MM.1S (cell line): ENCODE measurements around the gene MTMR12.

Experiments
- DNase-seq: peaks from one replicate; pipeline ENCODE4 v3.0.0-alpha.2; 2015
- H2AFZ ChIP-seq: fragments of 300-600 bp; sonication (generic); 2 replicates; pipeline ENCODE4 v1.6.0; 2016; ENCODE audit warnings: antibody characterized with exemption, low read length
- H3F3A ChIP-seq: fragments of 300-600 bp; sonication (generic); 2 replicates; pipeline ENCODE4 v1.6.1; 2016; ENCODE audit warnings: mild to moderate bottlenecking, antibody characterized with exemption, low read length, moderate library complexity, mixed read lengths; ENCODE audit not compliant: insufficient read depth
- H3K27ac ChIP-seq: fragments of 300-600 bp; sonication (generic); 2 replicates; pipeline ENCODE4 v1.5.1; 2016; ENCODE audit warnings: mild to moderate bottlenecking, low read length
- H3K27me3 ChIP-seq: fragments of 300-600 bp; sonication (generic); replicated peaks from 2 replicates; pipeline ENCODE4 v1.6.0; 2016; ENCODE audit warnings: low read length; ENCODE audit not compliant: insufficient read depth
- H3K36me3 ChIP-seq: fragments of 300-600 bp; sonication (generic); replicated peaks from 2 replicates; pipeline ENCODE4 v1.6.1; 2016; ENCODE audit warnings: mild to moderate bottlenecking, low read length, mixed read lengths; ENCODE audit not compliant: insufficient read depth
- H3K4me1 ChIP-seq: fragments of 300-600 bp; sonication (generic); 2 replicates; pipeline ENCODE4 v1.6.1; 2016; ENCODE audit warnings: low read length, mixed read lengths
- H3K4me2 ChIP-seq: fragments of 300-600 bp; sonication (generic); 2 replicates; pipeline ENCODE4 v1.6.0; 2016; ENCODE audit warnings: low read depth, low read length
- H3K4me3 ChIP-seq: fragments of 300-600 bp; sonication (generic); 2 replicates; pipeline ENCODE4 v1.5.1; 2016; ENCODE audit warnings: low read length, mixed read lengths
- H3K79me2 ChIP-seq: fragments of 300-600 bp; sonication (generic); 2 replicates; pipeline ENCODE4 v1.6.1; 2016; ENCODE audit warnings: mixed run types, low read length, mixed read lengths
- H3K9ac ChIP-seq: fragments of 300-600 bp; sonication (generic); 2 replicates; pipeline ENCODE4 v1.6.1; 2016; ENCODE audit warnings: low read length, mixed read lengths
- H3K9me2 ChIP-seq: fragments of 300-600 bp; sonication (generic); replicated peaks from 2 replicates; pipeline ENCODE4 v1.6.1; 2016; ENCODE audit warnings: mild to moderate bottlenecking, low read length, mixed read lengths; ENCODE audit not compliant: insufficient read depth
- H3K9me3 ChIP-seq: fragments of 300-600 bp; sonication (generic); replicated peaks from 2 replicates; pipeline ENCODE4 v1.6.1; 2016; ENCODE audit warnings: mild to moderate bottlenecking, low read length, mixed read lengths; ENCODE audit not compliant: insufficient read depth
- H4K20me1 ChIP-seq: fragments of 300-600 bp; sonication (generic); 2 replicates; pipeline ENCODE4 v1.6.1; 2016; ENCODE audit warnings: mild to moderate bottlenecking, low read length, moderate library complexity, mixed read lengths; ENCODE audit not compliant: insufficient read depth
- CTCF ChIP-seq: fragments of 300-600 bp; sonication (generic); IDR thresholded peaks from 2 replicates; pipeline ENCODE4 v1.5.1; 2016; ENCODE audit warnings: antibody characterized with exemption, low read length, mixed read lengths
- EZH2 ChIP-seq: fragments of 300-600 bp; sonication (generic); optimal IDR thresholded peaks from 2 replicates; pipeline ENCODE3; 2017; ENCODE audit warnings: low read depth, mild to moderate bottlenecking, antibody characterized with exemption, low read length, mixed read lengths
- EZH2phosphoT487 ChIP-seq: fragments of 300-600 bp; sonication (generic); IDR thresholded peaks from 2 replicates; pipeline ENCODE4 v1.6.1; 2018; ENCODE audit warnings: antibody characterized with exemption, low read length

Gene MTMR12

GRCh38 chr5:32331217-32331934, 18.6 kb upstream of the MTMR12 start:
- H3K9ac ChIP-seq = no peak overlapping the region
- H4K20me1 ChIP-seq = no peaks in the 10 kb centered on the region
- H3K36me3 ChIP-seq = no peaks in the 10 kb centered on the region
- no peak overlapping the region for H3K27ac ChIP-seq
- H3F3A ChIP-seq = peaks cover 5% of the 10 kb centered on the region; the same call in 1 of the 2 replicates
- H3K4me2 ChIP-seq = no peak overlapping the region
- H2AFZ ChIP-seq = no peak overlapping the region
- no peaks in the 10 kb centered on the region for H3K27me3 ChIP-seq
- peaks cover 9% of the 10 kb centered on the region for H3K4me1 ChIP-seq
- H3K4me3 ChIP-seq = no peak overlapping the region
- H3K9me3 ChIP-seq = no peaks in the 10 kb centered on the region
- H3K79me2 ChIP-seq = no peaks in the 10 kb centered on the region
- TF ChIP-seq EZH2 (no peak), CTCF (no peak), EZH2phosphoT487 (no peak)
- no peak for DNase-seq
- H3K9me2 ChIP-seq = no peaks in the 10 kb centered on the region

- peaks cover 14% of the 10 kb centered on the region for H3F3A ChIP-seq
- H4K20me1 ChIP-seq = no peaks in the 10 kb centered on the region
- no peaks in the 10 kb centered on the region for H3K27me3 ChIP-seq
- H3K4me2 ChIP-seq = no peak overlapping the region
- H3K9me2 ChIP-seq = no peaks in the 10 kb centered on the region
- no peak overlapping the region for H3K4me3 ChIP-seq
- TF ChIP-seq EZH2phosphoT487 (no peak), CTCF (no peak), EZH2 (no peak)
- DNase-seq = no peak
- H3K9ac ChIP-seq = no peak overlapping the region
- no peak overlapping the region for H3K27ac ChIP-seq
- peaks cover 16% of the 10 kb centered on the region for H3K4me1 ChIP-seq
- no peaks in the 10 kb centered on the region for H3K9me3 ChIP-seq
- H3K79me2 ChIP-seq = no peaks in the 10 kb centered on the region
- no peak overlapping the region for H2AFZ ChIP-seq
- no peaks in the 10 kb centered on the region for H3K36me3 ChIP-seq
Observed at GRCh38 chr5:32330126-32330971, 17.6 kb upstream of the MTMR12 start.

GRCh38 chr5:32329395-32329834, 16.7 kb upstream of the MTMR12 start:
- H2AFZ ChIP-seq = peak overlapping the region; percentile 73
- H3K36me3 ChIP-seq = no peaks in the 10 kb centered on the region
- no peaks in the 10 kb centered on the region for H3K79me2 ChIP-seq
- H3K4me2 ChIP-seq = peak overlapping the region; percentile 27; the same call in 1 of the 2 replicates
- no peaks in the 10 kb centered on the region for H3K27me3 ChIP-seq
- H3K9ac ChIP-seq = no peak overlapping the region
- TF ChIP-seq EZH2 = no peak
- no peak for TF ChIP-seq EZH2phosphoT487
- peak; percentile 82 for TF ChIP-seq CTCF
- H3K9me3 ChIP-seq = no peaks in the 10 kb centered on the region
- H3K9me2 ChIP-seq = no peaks in the 10 kb centered on the region
- no peak overlapping the region for H3K27ac ChIP-seq
- no peaks in the 10 kb centered on the region for H4K20me1 ChIP-seq
- DNase-seq = peak; percentile 73
- peaks cover 20% of the 10 kb centered on the region for H3K4me1 ChIP-seq
- H3K4me3 ChIP-seq = no peak overlapping the region
- peaks cover 22% of the 10 kb centered on the region for H3F3A ChIP-seq
